Measurements from ENCODE around the gene ATP1B1. TPM values are rescaled to one million over a fixed set of nuclear protein-coding genes. Genes with fewer than 3 reads are reported as not detected.

Gene ATP1B1
- total and polyA plus RNA-seq, 2 of the 8 experiments (the other 6 are each of a cell fraction or from before 2014, with no cell fraction given): 16.3 to 76.5 TPM

- H2BK20ac ChIP-seq (ENCODE audit: low read length): no peak overlapping the region
- no peak overlapping the region for H4K91ac ChIP-seq (replicated peaks; ENCODE audit: insufficient read length, low read length)
- H3K4me1 ChIP-seq (replicated peaks in 1 of 4; ENCODE audit: control insufficient read depth in 3 of 4, insufficient read depth in 4 of 4, low read length in 3 of 4): no peaks in the 10 kb centered on the region; a peak in 1 of 7 replicates
- H3K27me3 ChIP-seq (replicated peaks in 1 of 4; ENCODE audit: control insufficient read depth in 3 of 4, extremely low read depth in 1 of 4, insufficient read depth in 3 of 4, low read length in 3 of 4): no peaks in the 10 kb centered on the region
- H3K9ac ChIP-seq (replicated peaks in 1 of 4; ENCODE audit: extremely low read depth in 1 of 4, low read depth in 3 of 4, low read length in 3 of 4): no peak overlapping the region
- H3K27ac ChIP-seq (ENCODE audit: low read depth, low read length): no peak overlapping the region; the same call in 1 of the 2 replicates
- H4K8ac ChIP-seq (ENCODE audit: extremely low read depth, insufficient read depth, low read length): no peak overlapping the region
- 92% methylated on average over 6 of the region's 6 CpGs; no CpG with 5 or more reads in 1 of the 2 experiments for WGBS, 2 experiments (ENCODE audit: extremely low coverage in 1 of 2, insufficient coverage in 1 of 2, insufficient read length in 1 of 2, insufficient replicate concordance in 2 of 2, low coverage in 1 of 2, low lambda C conversion rate in 2 of 2, missing lambda C conversion rate in 1 of 2)
- no peak for DNase-seq (ENCODE audit: low read depth in 1 of 2, low spot score in 2 of 2)
- H3K9me3 ChIP-seq (ENCODE audit: insufficient read depth in 2 of 2, low read depth in 1 of 2, low read length in 1 of 2): no peaks in the 10 kb centered on the region
- H3K4me3 ChIP-seq (ENCODE audit: extremely low read depth in 1 of 4, insufficient read depth in 2 of 4, low read depth in 3 of 4, low read length in 4 of 4): no peak overlapping the region
- no peak overlapping the region for H4K5ac ChIP-seq (ENCODE audit: insufficient read length, low read depth, low read length)
- H3K79me2 ChIP-seq (ENCODE audit: control insufficient read depth in 1 of 2, insufficient read depth in 2 of 2, low read length in 2 of 2): no peaks in the 10 kb centered on the region
- no peak overlapping the region for H3K23ac ChIP-seq (ENCODE audit: insufficient read length)
- no peak overlapping the region for H2BK5ac ChIP-seq (ENCODE audit: low read depth, low read length)
- no peak overlapping the region for H3K4me2 ChIP-seq (ENCODE audit: insufficient read depth in 1 of 2, low read depth in 2 of 2, low read length in 2 of 2)
- no peak for FAIRE-seq
- no peak overlapping the region for H2AK5ac ChIP-seq (ENCODE audit: low read depth, low read length)
- CTCF ChIA-PET (ENCODE audit: partially characterized antibody): no interaction called here
- POLR2A ChIA-PET (ENCODE audit: partially characterized antibody): no interaction called here
- no peaks in the 10 kb centered on the region for H3K23me2 ChIP-seq (ENCODE audit: low read depth, low read length)
- H2BK120ac ChIP-seq (replicated peaks; ENCODE audit: low read depth, low read length): no peak overlapping the region
- H3K56ac ChIP-seq (replicated peaks; ENCODE audit: insufficient read length, low read depth, low read length): no peak overlapping the region
- H3K36me3 ChIP-seq (ENCODE audit: control insufficient read depth in 2 of 4, insufficient read depth in 4 of 4, low read length in 3 of 4): peaks cover 11 to 56% (median 31%) of the 10 kb centered on the region in 4 experiments
- no peak overlapping the region for H3K14ac ChIP-seq (ENCODE audit: insufficient read length)
- H3K18ac ChIP-seq (ENCODE audit: extremely low read depth, low read length): no peak overlapping the region
- no peaks in the 10 kb centered on the region; the same call in 1 of the 2 replicates for H3K79me1 ChIP-seq (ENCODE audit: low read depth, low read length)
- no peak overlapping the region for H2BK15ac ChIP-seq (ENCODE audit: low read length)
- no peak overlapping the region for H3K4ac ChIP-seq (replicated peaks; ENCODE audit: insufficient read length, low read depth, low read length)
- H2AFZ ChIP-seq (ENCODE audit: low read length): no peak overlapping the region
- H4K20me1 ChIP-seq (replicated peaks in 1 of 2; ENCODE audit: control insufficient read depth in 1 of 2, insufficient read depth in 2 of 2, low read length in 2 of 2): no peaks in the 10 kb centered on the region
- no peak overlapping the region for H2BK12ac ChIP-seq (ENCODE audit: low read depth, low read length)
- TF ChIP-seq, protein P1, sequence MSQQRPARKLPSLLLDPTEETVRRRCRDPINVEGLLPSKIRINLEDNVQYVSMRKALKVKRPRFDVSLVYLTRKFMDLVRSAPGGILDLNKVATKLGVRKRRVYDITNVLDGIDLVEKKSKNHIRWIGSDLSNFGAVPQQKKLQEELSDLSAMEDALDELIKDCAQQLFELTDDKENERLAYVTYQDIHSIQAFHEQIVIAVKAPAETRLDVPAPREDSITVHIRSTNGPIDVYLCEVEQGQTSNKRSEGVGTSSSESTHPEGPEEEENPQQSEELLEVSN (IDR thresholded peaks at IDR 0.05): no peak
- TF ChIP-seq SP4 (IDR thresholded peaks at IDR 0.05; ENCODE audit: low read length) (no peak), SIRT6 (IDR thresholded peaks at IDR 0.05; ENCODE audit: low read length) (no peak), CREB1 (IDR thresholded peaks at IDR 0.05) (no peak), YY1 (IDR thresholded peaks at IDR 0.05; ENCODE audit: low read depth, low read length) (no peak), ATF2 (IDR thresholded peaks at IDR 0.05; ENCODE audit: low read length) (no peak), CBX5 (IDR thresholded peaks at IDR 0.05; ENCODE audit: low read depth, low read length) (no peak), SUZ12 (IDR thresholded peaks at IDR 0.05; ENCODE audit: low read length) (no peak)
- TF ChIP-seq, protein P2, sequence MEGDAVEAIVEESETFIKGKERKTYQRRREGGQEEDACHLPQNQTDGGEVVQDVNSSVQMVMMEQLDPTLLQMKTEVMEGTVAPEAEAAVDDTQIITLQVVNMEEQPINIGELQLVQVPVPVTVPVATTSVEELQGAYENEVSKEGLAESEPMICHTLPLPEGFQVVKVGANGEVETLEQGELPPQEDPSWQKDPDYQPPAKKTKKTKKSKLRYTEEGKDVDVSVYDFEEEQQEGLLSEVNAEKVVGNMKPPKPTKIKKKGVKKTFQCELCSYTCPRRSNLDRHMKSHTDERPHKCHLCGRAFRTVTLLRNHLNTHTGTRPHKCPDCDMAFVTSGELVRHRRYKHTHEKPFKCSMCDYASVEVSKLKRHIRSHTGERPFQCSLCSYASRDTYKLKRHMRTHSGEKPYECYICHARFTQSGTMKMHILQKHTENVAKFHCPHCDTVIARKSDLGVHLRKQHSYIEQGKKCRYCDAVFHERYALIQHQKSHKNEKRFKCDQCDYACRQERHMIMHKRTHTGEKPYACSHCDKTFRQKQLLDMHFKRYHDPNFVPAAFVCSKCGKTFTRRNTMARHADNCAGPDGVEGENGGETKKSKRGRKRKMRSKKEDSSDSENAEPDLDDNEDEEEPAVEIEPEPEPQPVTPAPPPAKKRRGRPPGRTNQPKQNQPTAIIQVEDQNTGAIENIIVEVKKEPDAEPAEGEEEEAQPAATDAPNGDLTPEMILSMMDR (IDR thresholded peaks at IDR 0.05; ENCODE audit: control extremely low read depth in 1 of 3, insufficient read depth in 1 of 3, low read depth in 1 of 3, low read length in 3 of 3): no peak
Observed at GRCh38 chr1:169129109-169129784, 22.8 kb downstream of the ATP1B1 start.

Measured in H1 (cell line).